K562 (cell line): ENCODE measurements around the gene PDE5A. TPM values are rescaled to one million over a fixed set of nuclear protein-coding genes. Genes with fewer than 3 reads are reported as not detected.
A peak's percentile ranks its signal among the peaks of the same experiment; 100 is the strongest.

Source experiments
- ARID4B ChIP-seq: sonication (generic); formaldehyde crosslinking; IDR thresholded peaks from 2 replicates; pipeline ENCODE4 v1.8.0; 2022; ENCODE audit warnings: mild to moderate bottlenecking, missing genetic modification reagents
- ATF2 ChIP-seq: sonication (generic); formaldehyde crosslinking; IDR thresholded peaks from 2 replicates; pipeline ENCODE4 v1.8.1; 2022; ENCODE audit warnings: missing genetic modification reagents
- CTCF ChIP-seq, 3 experiments: IDR thresholded peaks in 2 of 3; conservative IDR thresholded peaks in 1 of 3; 2 replicates each; pipeline ENCODE4 v1.5.1; 2011 to 2012; ENCODE audit warnings: low read length in 3 of 3, mild to moderate bottlenecking in 3 of 3, control low read depth in 2 of 3, improper control_type of control experiment in 1 of 3, inconsistent platforms in 1 of 3, low read depth in 1 of 3, mixed read lengths in 1 of 3, moderate library complexity in 1 of 3; ENCODE audit not compliant: insufficient read depth in 2 of 3
- EP400 ChIP-seq: fragments of 450-650 bp; IDR thresholded peaks from 2 replicates; pipeline ENCODE4 v1.6.1; 2017; ENCODE audit warnings: antibody characterized with exemption, mild to moderate bottlenecking, moderate library complexity
- ESRRA ChIP-seq: fragments of 450-650 bp; IDR thresholded peaks from 2 replicates; pipeline ENCODE4 v1.6.1; 2014; ENCODE audit warnings: low read depth, mild to moderate bottlenecking, moderate library complexity, borderline replicate concordance
- FOXK2 ChIP-seq, 2 experiments: fragments of 450-650 bp; IDR thresholded peaks in 1 of 2; conservative IDR thresholded peaks in 1 of 2; 2 replicates each; pipeline ENCODE4 v1.6.1; 2016; ENCODE audit warnings: low read depth in 2 of 2, mild to moderate bottlenecking in 1 of 2
- GTF2F1 ChIP-seq: IDR thresholded peaks from 2 replicates; pipeline ENCODE4 v1.6.1; 2011; ENCODE audit warnings: low read depth, low read length, improper control_type of control experiment
- HLTF ChIP-seq: fragments of 450-650 bp; IDR thresholded peaks from 2 replicates; pipeline ENCODE4 v1.6.1; 2016
- JUNB ChIP-seq: fragments of 450-650 bp; formaldehyde crosslinking; conservative IDR thresholded peaks from 2 replicates; pipeline ENCODE4 v1.4.0; 2020; ENCODE audit warnings: mild to moderate bottlenecking
- KDM4B ChIP-seq, 2 experiments: fragments of 450-650 bp in 1 of 2; sonication (generic) in 1 of 2; IDR thresholded peaks; 2 replicates each; pipeline ENCODE4 v1.6.1; 2016 to 2017; ENCODE audit warnings: borderline replicate concordance in 2 of 2, antibody characterized with exemption in 1 of 2, low read depth in 1 of 2, mild to moderate bottlenecking in 1 of 2
- MTA1 ChIP-seq: fragments of 450-650 bp; IDR thresholded peaks from 2 replicates; pipeline ENCODE4 v1.6.1; 2017; ENCODE audit warnings: borderline replicate concordance
- MTA3 ChIP-seq: fragments of 450-650 bp; formaldehyde crosslinking; IDR thresholded peaks from 2 replicates; pipeline ENCODE4 v1.6.1; 2017; ENCODE audit warnings: mild to moderate bottlenecking, borderline replicate concordance
- NR1H2 ChIP-seq: sonication (generic); formaldehyde crosslinking; IDR thresholded peaks from 2 replicates; pipeline ENCODE4 v1.4.0; 2020; ENCODE audit warnings: mild to moderate bottlenecking, missing genetic modification reagents
- RB1 ChIP-seq: fragments of 450-650 bp; IDR thresholded peaks from 2 replicates; pipeline ENCODE4 v1.6.1; 2017; ENCODE audit warnings: low read depth, mild to moderate bottlenecking
- TAF9B ChIP-seq: fragments of 450-650 bp; IDR thresholded peaks from 2 replicates; pipeline ENCODE4 v1.6.1; 2018; ENCODE audit warnings: mild to moderate bottlenecking; ENCODE audit not compliant: partially characterized antibody
- TFAP4 ChIP-seq: sonication (generic); formaldehyde crosslinking; IDR thresholded peaks from 2 replicates; pipeline ENCODE4 v1.8.0; 2022; ENCODE audit warnings: missing genetic modification reagents, mild to moderate bottlenecking, moderate library complexity, borderline replicate concordance
- ZNF143 ChIP-seq: sonication (generic); formaldehyde crosslinking; IDR thresholded peaks from 2 replicates; pipeline ENCODE4 v1.9.0; 2022; ENCODE audit warnings: mild to moderate bottlenecking, missing genetic modification reagents
- ZNF766 ChIP-seq: fragments of 200-800 bp; sonication (Bioruptor generic); conservative IDR thresholded peaks from 2 replicates; pipeline ENCODE4 v1.6.1; 2016; ENCODE audit warnings: missing genetic modification characterization, missing compliant biosample characterization
- polyA plus RNA-seq, 8 experiments: library from polyadenylated mRNA; depleted of rRNA in 4 of 8; stranded (reverse) in 5 of 8; unstranded in 3 of 8; fragments of >200 nt; fragmentation: Nextera tagmentation in 2 of 8; fragmentation: Illumina TruSeq in 1 of 8; extraction: Ambion mirVana in 2 of 8; extraction: Trizol in 1 of 8; gene quantifications; 2 replicates each; pipeline versions ENCODE4 v1.2.1 to v1.2.3, GENCODE V29; 2011 to 2014; ENCODE audit warnings: inconsistent platforms in 1 of 8, missing spikeins in 1 of 8
- total RNA-seq, 7 experiments: library from RNA; depleted of rRNA in 6 of 7; stranded (reverse); fragments of >200 nt in 6 of 7; fragmentation: Illumina TruSeq in 2 of 7; extraction: Trizol in 2 of 7; gene quantifications; 2 replicates each; pipeline versions ENCODE4 v1.2.1 to v1.2.3, GENCODE V29; 2011 to 2021; ENCODE audit warnings: low replicate concordance in 1 of 7

Gene PDE5A
- total and polyA plus RNA-seq, 9 of the 15 experiments (the other 6 are each of a cell fraction or from before 2014, with no cell fraction given), result 0.07 to 1.9 (median 0.29) TPM

- TF ChIP-seq JUNB (CRISPR knock-in tag) (peak; percentile 64; the same call in 1 of the 2 replicates), RB1 (peak; percentile 95), KDM4B (IDR thresholded peaks at IDR 0.05; ENCODE audit: borderline replicate concordance in 2 of 2, low read depth in 1 of 2) (peak in 1 of 2 experiments; percentile 24; a peak in 1 of 4 replicates), GTF2F1 (peak; percentile 66; the same call in 1 of the 2 replicates), MTA3 (peak; percentile 96), MTA1 (peak; percentile 100), ESRRA (peak; percentile 53; the same call in 1 of the 2 replicates), ZNF766 (CRISPR knock-in tag) (peak; percentile 16; the same call in 1 of the 2 replicates), ATF2 (CRISPR knock-in tag) (peak; percentile 95), TAF9B (peak; percentile 85), NR1H2 (peak; percentile 57; the same call in 1 of the 2 replicates), ZNF143 (0 out of 2 replicates have a peak, but pooled peaks have one; percentile 51), HLTF (peak; percentile 49; the same call in 1 of the 2 replicates), CTCF (IDR thresholded peaks at IDR 0.05 in 2 of 3, conservative IDR thresholded peaks at IDR 0.05 in 1 of 3; ENCODE audit: insufficient read depth in 2 of 3, low read depth in 1 of 3, low read length in 3 of 3) (peak in 2 of 3 experiments; percentile 32 to 54; a peak in 3 of 6 replicates), EP400 (peak; percentile 95), ARID4B (peak; percentile 79), TFAP4 (CRISPR knock-in tag) (peak; percentile 86), FOXK2 (conservative IDR thresholded peaks at IDR 0.05 in 1 of 2, IDR thresholded peaks at IDR 0.05 in 1 of 2; ENCODE audit: low read depth in 2 of 2) (peak; percentile 67 to 83)
Measured at GRCh38 chr4:119454491-119455270, 173.9 kb downstream of the PDE5A start (continued).
